Peyer's patch (tissue), 4 donors: ENCODE results near the gene TBXAS1.

Experiments used
- CTCF ChIP-seq, 6 experiments: fragments of 450-650 bp in 4 of 6; fragments of 200-600 bp in 2 of 6; sonication (generic) in 1 of 6; IDR thresholded peaks; one replicate each; pipeline ENCODE4 v1.5.1; 2017 to 2019; ENCODE audit warnings: antibody characterized with exemption in 6 of 6, mild to moderate bottlenecking in 3 of 6, moderate library complexity in 1 of 6
- POLR2A ChIP-seq, 2 donors: fragments of 450-650 bp; IDR thresholded peaks; one replicate each; pipeline ENCODE4 v1.5.1; 2017; ENCODE audit warnings: antibody characterized with exemption in 2 of 2, mild to moderate bottlenecking in 2 of 2, moderate library complexity in 2 of 2

GRCh38 chr7:139998572-139998971 lies 169.5 kb downstream of the TBXAS1 start:
- TF ChIP-seq CTCF (IDR thresholded peaks at IDR 0.05) = no peak
- no peak for TF ChIP-seq POLR2A (IDR thresholded peaks at IDR 0.05)
